Activated naive CD4-positive, alpha-beta T cell (primary cell): ENCODE measurements around the gene CYTL1.
"Not testable (repeated sequence)": the region's sequence is repeated elsewhere in the genome, so short reads cannot be mapped to it uniquely, and the experiment has no call there.

Experiments
- DNase-seq, 4 experiments: peaks; one replicate each; lab custom pipeline; 2025; lab: John Stamatoyannopoulos, UW

Gene CYTL1

GRCh38 chr4:5019274-5019673 is at the start of gene CYTL1:
Gene CYTL1, minus strand, starts transcription at chr4:5019458. Its CDS starts 13 bp downstream, at chr4:5019445.
- DNase-seq = no peak

GRCh38 chr4:5067908-5068307 is 48.6 kb upstream of the CYTL1 start:
- no peak for DNase-seq

- DNase-seq = not testable (repeated sequence)
Observed at GRCh38 chr4:5066968-5067367, 47.7 kb upstream of the CYTL1 start.

- DNase-seq = no peak
Observed at GRCh38 chr4:5066101-5066500, 46.8 kb upstream of the CYTL1 start.

GRCh38 chr4:5055411-5055810 is 36.2 kb upstream of the CYTL1 start:
- DNase-seq = no peak

- no peak for DNase-seq
Observed at GRCh38 chr4:5054532-5054931, 35.3 kb upstream of the CYTL1 start.

GRCh38 chr4:5052726-5053425 is 33.6 kb upstream of the CYTL1 start:
- no peak for DNase-seq

- no peak for DNase-seq
Observed at GRCh38 chr4:5052204-5052702, 33.0 kb upstream of the CYTL1 start.

GRCh38 chr4:5051278-5052203 is 32.3 kb upstream of the CYTL1 start, which contains the start of gene STK32B:
Gene STK32B, plus strand, starts transcription at chr4:5051480.
- no peak for DNase-seq

- DNase-seq = no peak
Observed at GRCh38 chr4:5050520-5051277, 31.4 kb upstream of the CYTL1 start.

GRCh38 chr4:5048721-5049120 is 29.5 kb upstream of the CYTL1 start:
- no peak for DNase-seq

- no peak for DNase-seq
Observed at GRCh38 chr4:5045097-5045496, 25.8 kb upstream of the CYTL1 start.

GRCh38 chr4:5044341-5044740 is 25.1 kb upstream of the CYTL1 start:
- no peak for DNase-seq

- no peak for DNase-seq
Observed at GRCh38 chr4:5043579-5043978, 24.3 kb upstream of the CYTL1 start.

- no peak for DNase-seq
Observed at GRCh38 chr4:5041699-5042098, 22.4 kb upstream of the CYTL1 start.

- no peak for DNase-seq
Observed at GRCh38 chr4:5040856-5041620, 21.8 kb upstream of the CYTL1 start.

GRCh38 chr4:5039800-5040199 is 20.5 kb upstream of the CYTL1 start:
- DNase-seq = no peak

GRCh38 chr4:5037553-5038551 is 18.6 kb upstream of the CYTL1 start:
- no peak for DNase-seq

GRCh38 chr4:5036239-5036638 is 17.0 kb upstream of the CYTL1 start:
- no peak for DNase-seq

- DNase-seq = no peak
Observed at GRCh38 chr4:5034206-5034605, 14.9 kb upstream of the CYTL1 start.
